GM23248 (cell line): Measurements from ENCODE around the gene LRIG1.

Source experiments
- EZH2 ChIP-seq: fragments of 200-600 bp; sonication (generic); IDR thresholded peaks from 2 replicates; pipeline ENCODE4 v1.6.1; 2018; ENCODE audit warnings: antibody characterized with exemption, mild to moderate bottlenecking; ENCODE audit not compliant: insufficient read depth, poor library complexity, severe bottlenecking
- EZH2phosphoT487 ChIP-seq: fragments of 200-600 bp; sonication (generic); IDR thresholded peaks from 2 replicates; pipeline ENCODE4 v1.6.1; 2018; ENCODE audit warnings: antibody characterized with exemption, moderate library complexity, mild to moderate bottlenecking, low read depth; ENCODE audit not compliant: insufficient read depth

DNA sequence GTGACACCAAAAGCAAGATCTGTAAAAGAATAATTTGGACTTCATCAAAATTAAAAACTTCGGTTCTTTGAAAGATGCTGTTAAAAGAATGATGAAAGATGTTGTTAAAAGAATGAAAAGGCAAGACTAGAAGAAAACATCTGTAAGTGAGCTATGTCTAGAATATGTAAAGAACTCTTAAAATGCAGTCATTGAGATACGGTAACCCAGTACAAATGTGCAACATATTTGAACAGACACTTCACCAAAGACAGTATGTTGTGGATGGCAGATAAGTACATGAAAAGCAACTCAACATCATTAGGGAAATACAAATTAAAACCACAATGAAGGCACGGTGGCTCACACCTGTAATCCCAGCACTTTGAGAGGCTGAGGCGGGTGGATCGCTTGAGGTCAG, 139.5 kb downstream of the LRIG1 start:
- no peak for TF ChIP-seq EZH2phosphoT487
- no peak for TF ChIP-seq EZH2
